Measurements from ENCODE around the gene ABHD4. TPM values are rescaled to one million over a fixed set of nuclear protein-coding genes. Genes with fewer than 3 reads are reported as not detected.

The ABHD4 gene
- total RNA-seq, 1 donor from 2014 or later, result 2.4 TPM

- FAIRE-seq, result no peak
- no peak for DNase-seq (ENCODE audit: low spot score in 2 of 2)
Observed at GRCh38 chr14:22656945-22657731, 59.0 kb downstream of the ABHD4 start.

GRCh38 chr14:22657861-22658260 is 59.8 kb downstream of the ABHD4 start:
- DNase-seq (ENCODE audit: low spot score in 2 of 2) (no peak), FAIRE-seq (no peak)

DNA sequence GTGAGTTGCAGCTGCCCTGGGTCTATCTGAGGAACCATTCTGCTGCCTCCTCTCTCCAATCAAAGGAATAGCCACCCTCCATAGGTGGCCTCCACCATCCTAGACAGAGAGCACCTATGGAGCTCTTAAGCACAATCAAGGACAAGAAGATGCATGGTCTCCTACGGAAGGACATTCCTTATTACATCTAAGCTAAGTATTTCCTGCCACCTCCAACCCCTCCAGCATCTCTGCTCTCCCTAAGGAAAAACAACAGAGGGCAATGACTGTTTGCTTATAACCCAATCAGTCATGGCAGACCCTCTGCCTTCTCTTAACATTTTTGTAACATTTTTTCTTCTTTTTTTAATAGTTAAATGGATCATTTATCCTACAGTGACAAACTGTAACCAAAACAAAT is 60.8 kb downstream of the ABHD4 start:
- no peak for DNase-seq (ENCODE audit: low spot score in 2 of 2)
- FAIRE-seq, result no peak

DNA sequence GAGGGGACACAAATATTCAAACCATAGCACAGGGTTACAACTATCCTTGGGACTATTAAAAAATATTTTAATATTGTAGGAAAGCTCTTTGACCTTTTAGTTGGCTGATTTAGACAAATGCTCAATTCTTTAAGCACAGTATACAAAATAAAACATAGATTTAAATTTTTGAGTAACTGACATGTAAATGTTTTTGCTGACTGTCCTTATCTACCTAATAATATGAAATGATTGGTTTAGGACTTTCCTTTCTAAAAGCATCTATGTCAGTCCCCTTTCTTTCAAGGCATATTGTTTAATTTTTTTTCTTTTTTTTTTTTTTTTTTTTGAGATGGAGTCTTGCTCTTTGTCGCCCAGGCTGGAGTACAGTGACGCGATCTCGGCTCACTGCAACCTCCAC is 62.6 kb downstream of the ABHD4 start:
- DNase-seq (ENCODE audit: low spot score in 2 of 2) (no peak), FAIRE-seq (no peak)

Other genes with a start within 250 kb of the ABHD4 start
- 89.7 TPM for gene DAD1, start 9.1 kb upstream of the ABHD4 start, total RNA-seq
- not detected for gene OR6J1, start 46.1 kb downstream of the ABHD4 start, total RNA-seq
- 28.9 TPM for gene OXA1L, start 168.4 kb downstream of the ABHD4 start, total RNA-seq
- 2.0 TPM for gene SLC7A7, start 217.1 kb downstream of the ABHD4 start, total RNA-seq
- 13.9 TPM for gene MRPL52, start 231.6 kb downstream of the ABHD4 start, total RNA-seq
- gene MMP14, start 238.3 kb downstream of the ABHD4 start, total RNA-seq, result 6.9 TPM

All from frontal cortex (tissue), 4 donors.